Neural crest cell (in vitro differentiated cells): ENCODE data around the gene CA10. TPM values are rescaled to one million over a fixed set of nuclear protein-coding genes. Genes with fewer than 3 reads are reported as not detected.

Experiments
- DNase-seq: peaks from one replicate; pipeline ENCODE4 v3.0.0; 2021; ENCODE audit warnings: low read depth, mixed read lengths, low spot score
- H3K27ac Mint-ChIP-seq: one replicate; pipeline ENCODE4 v1.8.0; 2021; ENCODE audit warnings: mild to moderate bottlenecking, mixed read lengths; ENCODE audit not compliant: unreplicated experiment
- H3K27me3 Mint-ChIP-seq: 2 replicates; pipeline ENCODE4 v1.8.0; 2021; ENCODE audit warnings: low read depth, mild to moderate bottlenecking, mixed read lengths
- H3K36me3 Mint-ChIP-seq: 2 replicates; pipeline ENCODE4 v1.8.0; 2021; ENCODE audit warnings: low read depth, mild to moderate bottlenecking, mixed read lengths
- H3K4me1 Mint-ChIP-seq: 2 replicates; pipeline ENCODE4 v1.8.0; 2021; ENCODE audit warnings: mixed read lengths
- H3K4me3 Mint-ChIP-seq: one replicate; pipeline ENCODE4 v1.8.0; 2021; ENCODE audit warnings: mild to moderate bottlenecking, mixed read lengths
- H3K9me3 Mint-ChIP-seq: 2 replicates; pipeline ENCODE4 v1.8.0; 2021; ENCODE audit warnings: mixed read lengths
- CTCF ChIP-seq: fragments of 200-600 bp; sonication (generic); conservative IDR thresholded peaks from 2 replicates; pipeline ENCODE4 v1.5.0; 2021; ENCODE audit warnings: antibody characterized with exemption, mild to moderate bottlenecking
- total RNA-seq: library from RNA; stranded (reverse); gene quantifications from 2 replicates; pipeline ENCODE4 v1.2.1, GENCODE V29; 2021

Gene CA10
- total RNA-seq, 1 donor from 2014 or later: not detected

GRCh38 chr17:52106638-52107261 is 51.8 kb downstream of the CA10 start:
- Mint-ChIP-seq H3K4me1 (peaks cover 5% of the 10 kb centered on the region), H3K27ac (no peak overlapping the region), H3K4me3 (no peak overlapping the region), H3K36me3 (no peaks in the 10 kb centered on the region), H3K27me3 (peaks cover 20% of the 10 kb centered on the region), H3K9me3 (no peaks in the 10 kb centered on the region)
- TF ChIP-seq CTCF: peak; percentile 93
- peak; percentile 53 for DNase-seq

GRCh38 chr17:52106072-52106471 is 52.4 kb downstream of the CA10 start:
- Mint-ChIP-seq H3K9me3 (no peaks in the 10 kb centered on the region), H3K27ac (no peak overlapping the region), H3K4me1 (peaks cover 5% of the 10 kb centered on the region), H3K4me3 (no peak overlapping the region), H3K27me3 (peaks cover 16% of the 10 kb centered on the region), H3K36me3 (no peaks in the 10 kb centered on the region)
- TF ChIP-seq CTCF: no peak
- DNase-seq: no peak

- Mint-ChIP-seq H3K4me1 (peaks cover 5% of the 10 kb centered on the region), H3K9me3 (no peaks in the 10 kb centered on the region), H3K36me3 (no peaks in the 10 kb centered on the region), H3K27me3 (peaks cover 14% of the 10 kb centered on the region), H3K27ac (no peak overlapping the region), H3K4me3 (no peak overlapping the region)
- no peak for TF ChIP-seq CTCF
- DNase-seq: no peak
Observed at GRCh38 chr17:52105591-52105990, 52.9 kb downstream of the CA10 start.

- no peaks in the 10 kb centered on the region for H3K9me3 Mint-ChIP-seq
- H3K4me1 Mint-ChIP-seq: no peaks in the 10 kb centered on the region
- H3K27me3 Mint-ChIP-seq: peaks cover 7% of the 10 kb centered on the region
- H3K36me3 Mint-ChIP-seq: no peaks in the 10 kb centered on the region
- H3K27ac Mint-ChIP-seq: no peak overlapping the region
- no peak overlapping the region for H3K4me3 Mint-ChIP-seq
- TF ChIP-seq CTCF: no peak
- no peak for DNase-seq
Observed at GRCh38 chr17:52096056-52096455, 62.5 kb downstream of the CA10 start.

- TF ChIP-seq CTCF: no peak
- Mint-ChIP-seq H3K27me3 (peaks cover 8% of the 10 kb centered on the region), H3K27ac (no peak overlapping the region), H3K4me3 (no peak overlapping the region), H3K4me1 (no peaks in the 10 kb centered on the region), H3K36me3 (no peaks in the 10 kb centered on the region), H3K9me3 (no peaks in the 10 kb centered on the region)
- no peak for DNase-seq
Observed at GRCh38 chr17:52084176-52084575, 74.3 kb downstream of the CA10 start.
